Keratinocyte (primary cell): ENCODE data around the gene S100A7A. TPM values are rescaled to one million over a fixed set of nuclear protein-coding genes. Genes with fewer than 3 reads are reported as not detected.

Source experiments
- DNase-seq: peaks from one replicate; pipeline ENCODE4 v3.0.0-alpha.2; 2011; ENCODE audit warnings: low read depth, missing footprints, low spot score
- FAIRE-seq: peaks from 2 replicates; lab custom pipeline; 2011; peaks lifted over from hg19 to GRCh38; lab: Jason Lieb, UNC
- H2AFZ ChIP-seq: 2 replicates; pipeline ENCODE4 v1.6.0; 2012; ENCODE audit warnings: low read length, control low read depth, inconsistent platforms; ENCODE audit not compliant: control insufficient read depth
- H3K27ac ChIP-seq: 2 replicates; pipeline ENCODE4 v1.5.1; 2011; ENCODE audit warnings: low read length; ENCODE audit not compliant: control insufficient read depth, insufficient read depth
- H3K27me3 ChIP-seq: 3 replicates; pipeline ENCODE4 v1.6.0; 2011; ENCODE audit warnings: low read length; ENCODE audit not compliant: control insufficient read depth, insufficient read depth; ENCODE audit errors: extremely low read depth
- H3K36me3 ChIP-seq, 2 experiments: 2 replicates in 1 of 2; 3 replicates in 1 of 2; pipeline ENCODE4 v1.5.1; 2011; ENCODE audit warnings: low read length in 2 of 2, mild to moderate bottlenecking in 1 of 2; ENCODE audit not compliant: control insufficient read depth in 2 of 2, insufficient read depth in 2 of 2; ENCODE audit errors: extremely low read depth in 1 of 2
- H3K4me1 ChIP-seq: 3 replicates; pipeline ENCODE4 v1.5.1; 2011; ENCODE audit warnings: low read length; ENCODE audit not compliant: control insufficient read depth, insufficient read depth; ENCODE audit errors: extremely low read depth
- H3K4me2 ChIP-seq: 3 replicates; pipeline ENCODE4 v1.6.0; 2011; ENCODE audit warnings: low read depth, low read length; ENCODE audit not compliant: control insufficient read depth, insufficient read depth; ENCODE audit errors: extremely low read depth
- H3K4me3 ChIP-seq, 3 experiments: fragments of 200-600 bp in 1 of 3; sonication (generic) in 1 of 3; 2 replicates in 2 of 3; 3 replicates in 1 of 3; pipeline ENCODE4 v1.5.1; 2011 to 2016; ENCODE audit warnings: low read length in 3 of 3, mild to moderate bottlenecking in 3 of 3, control low read depth in 2 of 3, inconsistent platforms in 1 of 3, low read depth in 1 of 3, mixed read lengths in 1 of 3, mixed run types in 1 of 3, moderate library complexity in 1 of 3; ENCODE audit not compliant: control insufficient read depth in 2 of 3, insufficient read depth in 2 of 3; ENCODE audit errors: extremely low read depth in 1 of 3
- H3K79me2 ChIP-seq: 2 replicates; pipeline ENCODE4 v1.6.0; 2012; ENCODE audit warnings: low read length; ENCODE audit not compliant: control insufficient read depth, insufficient read depth
- H3K9ac ChIP-seq: 3 replicates; pipeline ENCODE4 v1.6.0; 2011; ENCODE audit warnings: low read length; ENCODE audit not compliant: control insufficient read depth, insufficient read depth; ENCODE audit errors: extremely low read depth
- H3K9me1 ChIP-seq: 3 replicates; pipeline ENCODE4 v1.6.0; 2011; ENCODE audit warnings: low read length; ENCODE audit not compliant: control insufficient read depth, insufficient read depth; ENCODE audit errors: extremely low read depth
- H3K9me3 ChIP-seq: 2 replicates; pipeline ENCODE4 v1.5.1; 2012; ENCODE audit warnings: low read depth, low read length; ENCODE audit not compliant: control insufficient read depth
- H4K20me1 ChIP-seq: 3 replicates; pipeline ENCODE4 v1.6.0; 2011; ENCODE audit warnings: low read length; ENCODE audit not compliant: control insufficient read depth, insufficient read depth; ENCODE audit errors: extremely low read depth
- EZH2 ChIP-seq: IDR thresholded peaks from one replicate; pipeline ENCODE4 v1.6.1; 2012; ENCODE audit warnings: inconsistent platforms, mild to moderate bottlenecking, low read length, moderate library complexity
- dilution Hi-C: fragments of 300-500 bp; cut with MboI; formaldehyde crosslinking; loops from one replicate; pipeline ENCODE4 v1.7.0; 2020; ENCODE audit warnings: low sequenced_read_pairs; ENCODE audit not compliant: extremely low pct_ligation_motif_present
- polyA plus RNA-seq, 5 experiments: library from polyadenylated mRNA; depleted of rRNA in 3 of 5; stranded (reverse) in 3 of 5; stranded (forward) in 1 of 5; unstranded in 1 of 5; fragments of >200 nt; gene quantifications; 1 replicate in 1 of 5; 2 replicates in 3 of 5; 3 replicates in 1 of 5; pipeline versions ENCODE4 v1.2.1 to v1.2.3, GENCODE V29; 2011 to 2012; ENCODE audit warnings: missing spikeins in 2 of 5, low read depth in 1 of 5, low replicate concordance in 1 of 5
- TF ChIP-seq, protein P1 (sequence below), 3 experiments: IDR thresholded peaks in 1 of 3; conservative IDR thresholded peaks in 1 of 3; optimal IDR thresholded peaks in 1 of 3; 2 replicates in 2 of 3; 3 replicates in 1 of 3; pipeline versions ENCODE3 to v1.5.1; 2011; ENCODE audit warnings: low read length in 3 of 3, mild to moderate bottlenecking in 3 of 3, moderate library complexity in 2 of 3, control low read depth in 1 of 3, inconsistent platforms in 1 of 3; ENCODE audit not compliant: insufficient read depth in 2 of 3; ENCODE audit errors: extremely low read depth in 1 of 3

Gene S100A7A
- polyA plus RNA-seq, 1 donor (not counting 4 experiments of a cell fraction or from before 2014, with no cell fraction given): not detected

DNA sequence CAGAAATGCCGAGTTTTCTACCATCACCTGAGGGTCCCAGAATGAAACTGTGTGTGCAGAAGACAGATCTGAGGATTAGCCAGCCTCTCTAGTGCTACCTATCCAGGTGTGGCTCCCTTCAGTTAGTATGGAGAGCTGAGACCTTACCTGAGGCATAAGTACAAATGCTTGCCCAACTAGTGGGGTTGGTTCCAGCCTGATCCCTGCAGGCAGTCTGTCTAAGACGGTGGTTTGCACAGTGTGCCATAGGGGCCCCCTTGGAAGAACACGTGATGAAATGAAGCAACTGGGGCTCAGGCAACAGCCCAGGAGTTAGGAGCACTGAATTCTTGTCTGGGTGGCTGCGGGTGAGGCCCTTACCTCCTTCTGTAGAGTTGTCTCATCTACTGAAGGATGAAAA lies 15.6 kb downstream of the S100A7A start:
- Histone ChIP-seq H3K4me1 (peaks cover 7% of the 10 kb centered on the region), H3K27ac (no peak overlapping the region), H4K20me1 (no peaks in the 10 kb centered on the region), H3K36me3 (no peaks in the 10 kb centered on the region), H3K79me2 (no peaks in the 10 kb centered on the region), H3K27me3 (peaks cover 13% of the 10 kb centered on the region), H3K9ac (no peak overlapping the region), H3K9me3 (no peaks in the 10 kb centered on the region), H3K4me2 (no peak overlapping the region), H3K9me1 (no peaks in the 10 kb centered on the region), H2AFZ (no peak overlapping the region), H3K4me3 (no peak overlapping the region)
- dilution Hi-C loops: no loop called here
- FAIRE-seq (no peak), DNase-seq (no peak)
- TF ChIP-seq, protein P1, sequence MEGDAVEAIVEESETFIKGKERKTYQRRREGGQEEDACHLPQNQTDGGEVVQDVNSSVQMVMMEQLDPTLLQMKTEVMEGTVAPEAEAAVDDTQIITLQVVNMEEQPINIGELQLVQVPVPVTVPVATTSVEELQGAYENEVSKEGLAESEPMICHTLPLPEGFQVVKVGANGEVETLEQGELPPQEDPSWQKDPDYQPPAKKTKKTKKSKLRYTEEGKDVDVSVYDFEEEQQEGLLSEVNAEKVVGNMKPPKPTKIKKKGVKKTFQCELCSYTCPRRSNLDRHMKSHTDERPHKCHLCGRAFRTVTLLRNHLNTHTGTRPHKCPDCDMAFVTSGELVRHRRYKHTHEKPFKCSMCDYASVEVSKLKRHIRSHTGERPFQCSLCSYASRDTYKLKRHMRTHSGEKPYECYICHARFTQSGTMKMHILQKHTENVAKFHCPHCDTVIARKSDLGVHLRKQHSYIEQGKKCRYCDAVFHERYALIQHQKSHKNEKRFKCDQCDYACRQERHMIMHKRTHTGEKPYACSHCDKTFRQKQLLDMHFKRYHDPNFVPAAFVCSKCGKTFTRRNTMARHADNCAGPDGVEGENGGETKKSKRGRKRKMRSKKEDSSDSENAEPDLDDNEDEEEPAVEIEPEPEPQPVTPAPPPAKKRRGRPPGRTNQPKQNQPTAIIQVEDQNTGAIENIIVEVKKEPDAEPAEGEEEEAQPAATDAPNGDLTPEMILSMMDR (optimal IDR thresholded peaks at IDR 0.05 in 1 of 3, IDR thresholded peaks at IDR 0.05 in 1 of 3, conservative IDR thresholded peaks at IDR 0.05 in 1 of 3; ENCODE audit: extremely low read depth in 1 of 3, insufficient read depth in 2 of 3, low read length in 3 of 3): no peak

DNA sequence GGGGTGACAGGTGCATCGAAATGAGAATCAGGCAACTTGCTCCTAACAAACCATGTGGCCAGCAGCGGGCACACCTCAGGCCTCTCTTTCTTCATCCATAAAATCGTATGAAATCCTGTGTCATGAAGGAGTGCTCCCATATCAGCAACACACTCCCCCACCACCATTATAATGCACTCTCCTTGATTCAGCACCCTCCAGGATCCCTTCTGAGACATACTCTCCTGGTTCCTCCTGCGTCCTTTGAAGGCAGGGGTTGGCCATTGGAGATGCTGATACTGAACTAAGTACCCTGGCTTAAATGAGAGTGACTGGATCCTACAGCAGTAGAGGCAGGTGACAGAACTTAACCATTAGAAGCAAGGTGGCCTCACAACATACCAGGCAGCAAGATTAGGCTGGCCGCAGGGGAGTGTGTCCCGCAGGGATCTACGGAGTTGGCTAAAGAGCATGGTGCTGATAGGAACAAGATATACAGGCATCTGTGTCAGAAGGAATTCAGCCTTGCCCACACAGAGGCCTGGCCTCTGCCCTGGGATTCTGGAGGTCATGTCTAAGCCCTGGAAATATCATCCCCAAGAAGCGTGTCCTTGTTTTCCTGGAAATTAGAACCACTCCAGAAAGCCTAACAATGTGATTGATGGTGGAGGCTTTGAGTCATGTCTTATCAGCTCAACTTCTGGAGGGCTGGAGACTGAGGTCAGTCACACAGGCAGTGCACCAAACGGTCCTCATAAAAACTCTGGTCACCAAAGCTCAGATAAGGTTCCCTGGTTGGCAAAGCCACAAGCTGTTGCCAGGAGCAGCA lies 16.8 kb downstream of the S100A7A start:
- peaks cover 7% of the 10 kb centered on the region for H3K4me1 ChIP-seq
- FAIRE-seq (no peak), DNase-seq (no peak)
- H2AFZ ChIP-seq: no peak overlapping the region
- TF ChIP-seq, protein P1 (optimal IDR thresholded peaks at IDR 0.05 in 1 of 3, IDR thresholded peaks at IDR 0.05 in 1 of 3, conservative IDR thresholded peaks at IDR 0.05 in 1 of 3; ENCODE audit: extremely low read depth in 1 of 3, insufficient read depth in 2 of 3, low read length in 3 of 3): no peak
- no peak for TF ChIP-seq EZH2
- no peaks in the 10 kb centered on the region for H3K9me3 ChIP-seq
- H3K27me3 ChIP-seq: peaks cover 21% of the 10 kb centered on the region
- no peak overlapping the region for H3K4me3 ChIP-seq
- H3K4me2 ChIP-seq: no peak overlapping the region
- dilution Hi-C loops: no loop called here
- no peaks in the 10 kb centered on the region for H3K79me2 ChIP-seq
- no peak overlapping the region for H3K27ac ChIP-seq
- H3K9me1 ChIP-seq: no peaks in the 10 kb centered on the region
- no peaks in the 10 kb centered on the region for H4K20me1 ChIP-seq
- no peak overlapping the region for H3K9ac ChIP-seq
- no peaks in the 10 kb centered on the region for H3K36me3 ChIP-seq
